Natural killer cell treated with Interleukin-12 subunit alpha and Interleukin-12 subunit beta and Interleukin-15 and Interleukin-18, amount 100 ng/mL, for 72 hours (primary cell): Measurements from ENCODE around the gene ATP5PD. TPM values are rescaled to one million over a fixed set of nuclear protein-coding genes. Genes with fewer than 3 reads are reported as not detected.

Experiments
- ATAC-seq, 2 donors: fragments of 150-1000 bp; cut with Tn5 transposase in 1 of 2; sonication (Bioruptor Pico), chemical (Tn5 transposase) in 1 of 2; 2 replicates each; pipeline ENCODE4 v1.10.0; 2021
- DNase-seq: peaks from one replicate; pipeline ENCODE4 v3.0.0; 2022; ENCODE audit warnings: low spot score
- H3K27ac Mint-ChIP-seq, 2 donors: 1 replicate in 1 of 2; 2 replicates in 1 of 2; pipeline ENCODE4 v1.8.0; 2022; ENCODE audit warnings: mixed read lengths in 2 of 2, mild to moderate bottlenecking in 1 of 2, moderate library complexity in 1 of 2
- H3K27me3 Mint-ChIP-seq, 2 donors: 1 replicate in 1 of 2; 2 replicates in 1 of 2; pipeline ENCODE4 v1.8.0; 2022; ENCODE audit warnings: mixed read lengths in 2 of 2
- H3K36me3 Mint-ChIP-seq: one replicate; pipeline ENCODE4 v1.8.0; 2022; ENCODE audit warnings: mixed read lengths
- H3K4me1 Mint-ChIP-seq, 2 donors: 1 replicate in 1 of 2; 2 replicates in 1 of 2; pipeline ENCODE4 v1.8.0; 2022; ENCODE audit warnings: low read depth in 2 of 2, mixed read lengths in 2 of 2, mild to moderate bottlenecking in 1 of 2
- H3K4me3 Mint-ChIP-seq: one replicate; pipeline ENCODE4 v1.8.0; 2022; ENCODE audit warnings: mixed read lengths
- H3K9me3 Mint-ChIP-seq: 2 replicates; pipeline ENCODE4 v1.8.0; 2022; ENCODE audit warnings: mixed read lengths
- total RNA-seq, 2 donors: library from RNA; stranded (reverse); gene quantifications; one replicate each; pipeline ENCODE4 v1.2.3, GENCODE V29; 2022

ATP5PD gene
- total RNA-seq, 2 donors from 2014 or later, result 153 to 187 TPM

DNA sequence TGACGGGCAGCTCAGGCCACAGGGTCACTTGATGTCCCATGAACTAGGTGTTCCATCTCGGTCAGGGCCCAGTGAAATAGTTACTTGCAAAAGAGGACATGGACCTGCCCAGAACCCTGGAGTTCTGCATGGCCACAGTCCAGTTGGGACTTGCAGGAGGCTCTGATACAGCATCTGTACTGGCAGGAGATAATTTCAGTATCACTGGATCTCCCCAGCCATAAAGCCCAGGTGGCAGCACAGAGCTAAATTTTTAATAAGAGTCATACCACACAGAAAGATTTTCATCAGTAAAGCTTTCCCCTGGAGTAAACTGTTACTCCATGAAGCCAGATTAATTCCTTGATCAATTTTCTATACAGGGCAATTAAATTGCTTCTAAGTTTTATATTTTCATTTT, 23.0 kb upstream of the ATP5PD start:
- Mint-ChIP-seq H3K4me1 (peaks cover 6 to 19% of the 10 kb centered on the region in 2 donors), H3K4me3 (no peak overlapping the region), H3K9me3 (no peaks in the 10 kb centered on the region), H3K27ac (no peak overlapping the region), H3K36me3 (no peaks in the 10 kb centered on the region), H3K27me3 (no peaks in the 10 kb centered on the region)
- DNase-seq (no peak), ATAC-seq (no peak)

DNA sequence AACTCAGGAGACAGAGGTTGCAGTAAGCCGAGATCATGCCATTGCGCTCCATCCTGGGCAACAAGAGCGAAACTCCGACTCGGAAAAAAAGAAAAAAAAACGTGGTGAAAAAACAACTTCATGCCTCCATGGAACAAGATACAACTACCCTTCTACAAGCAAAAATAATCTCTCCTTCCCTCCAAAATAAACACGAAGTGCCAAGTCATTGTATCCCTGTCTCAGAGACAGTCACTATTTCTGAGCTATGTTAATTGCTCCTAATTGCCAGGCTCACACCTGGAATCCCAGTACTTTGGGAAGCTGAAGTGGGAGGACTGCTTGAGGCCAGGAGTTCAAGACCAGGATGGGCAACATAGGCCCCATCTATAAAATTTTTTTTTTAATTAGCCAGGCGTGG, 22.0 kb upstream of the ATP5PD start:
- peaks cover 6 to 19% of the 10 kb centered on the region in 2 donors for H3K4me1 Mint-ChIP-seq
- no peak for ATAC-seq
- no peaks in the 10 kb centered on the region for H3K9me3 Mint-ChIP-seq
- DNase-seq, result no peak
- peaks cover 4% of the 10 kb centered on the region for H3K36me3 Mint-ChIP-seq
- H3K4me3 Mint-ChIP-seq, result no peak overlapping the region
- no peaks in the 10 kb centered on the region for H3K27me3 Mint-ChIP-seq
- no peak overlapping the region for H3K27ac Mint-ChIP-seq

GRCh38 chr17:75067856-75068255, 21.1 kb upstream of the ATP5PD start:
- DNase-seq, result no peak
- H3K4me1 Mint-ChIP-seq, result peaks cover 6 to 19% of the 10 kb centered on the region in 2 donors
- H3K9me3 Mint-ChIP-seq, result no peaks in the 10 kb centered on the region
- H3K27ac Mint-ChIP-seq, result no peak overlapping the region
- peak in 1 of 2 donors; percentile 71 for ATAC-seq
- H3K4me3 Mint-ChIP-seq, result no peak overlapping the region
- peaks cover 4% of the 10 kb centered on the region for H3K36me3 Mint-ChIP-seq
- no peaks in the 10 kb centered on the region for H3K27me3 Mint-ChIP-seq

GRCh38 chr17:75065562-75066151, 18.9 kb upstream of the ATP5PD start:
- Mint-ChIP-seq H3K36me3 (peaks cover 4% of the 10 kb centered on the region), H3K9me3 (no peaks in the 10 kb centered on the region), H3K4me1 (peaks cover 6 to 19% of the 10 kb centered on the region in 2 donors), H3K4me3 (no peak overlapping the region), H3K27ac (no peak overlapping the region), H3K27me3 (no peaks in the 10 kb centered on the region)
- DNase-seq (no peak), ATAC-seq (no peak)

DNA sequence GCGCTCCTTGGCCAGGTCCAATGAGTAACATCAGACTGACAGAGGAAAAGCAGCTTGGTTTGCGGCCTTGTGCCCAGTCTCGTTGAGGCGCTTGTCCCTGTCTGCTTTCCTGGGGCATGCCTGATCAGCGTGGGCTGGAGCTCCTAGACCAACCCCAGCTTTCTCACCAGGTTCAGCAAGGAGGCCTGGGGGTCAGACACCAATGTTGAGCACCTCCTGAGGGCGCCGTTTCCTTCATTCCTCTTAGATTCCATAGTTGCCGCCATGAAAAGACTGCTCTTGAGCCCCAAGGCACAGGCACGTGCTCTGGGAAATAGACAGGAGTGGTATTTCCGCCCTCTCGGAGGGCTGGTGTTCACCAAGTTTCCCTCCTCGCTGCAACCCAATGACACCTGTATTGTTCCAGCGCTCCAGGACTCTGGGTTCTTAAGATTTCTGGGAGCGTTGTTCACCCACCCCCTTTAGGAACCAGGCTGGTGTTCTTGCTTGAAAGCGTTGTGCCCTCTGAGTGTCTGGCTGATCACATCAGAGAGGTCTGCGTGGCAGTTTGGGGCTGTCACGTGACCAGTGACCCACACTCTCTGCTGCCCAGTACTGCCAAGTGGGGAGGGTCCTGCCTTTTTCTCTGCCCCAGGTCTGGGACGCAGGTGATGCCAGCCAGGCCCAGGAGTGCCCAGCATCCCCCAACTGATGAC, 18.2 kb upstream of the ATP5PD start:
- DNase-seq (no peak), ATAC-seq (no peak)
- Mint-ChIP-seq H3K27me3 (no peaks in the 10 kb centered on the region), H3K36me3 (peaks cover 4% of the 10 kb centered on the region), H3K4me3 (no peak overlapping the region), H3K27ac (no peak overlapping the region), H3K4me1 (peaks cover 6 to 19% of the 10 kb centered on the region in 2 donors), H3K9me3 (no peaks in the 10 kb centered on the region)

GRCh38 chr17:75064460-75064859, 17.7 kb upstream of the ATP5PD start:
- H3K27ac Mint-ChIP-seq, result no peak overlapping the region

GRCh38 chr17:75064040-75064439, 17.3 kb upstream of the ATP5PD start:
- Mint-ChIP-seq H3K9me3 (no peaks in the 10 kb centered on the region), H3K27ac (no peak overlapping the region), H3K27me3 (no peaks in the 10 kb centered on the region), H3K4me3 (no peak overlapping the region), H3K4me1 (peaks cover 6 to 19% of the 10 kb centered on the region in 2 donors), H3K36me3 (peaks cover 4% of the 10 kb centered on the region)
- DNase-seq, result no peak
- no peak for ATAC-seq

More at GRCh38 chr17:75064460-75064859, 17.7 kb upstream of the ATP5PD start:
- H3K27me3 Mint-ChIP-seq, result no peaks in the 10 kb centered on the region
- ATAC-seq (no peak), DNase-seq (no peak)
- no peak overlapping the region for H3K4me3 Mint-ChIP-seq
- H3K36me3 Mint-ChIP-seq, result peaks cover 4% of the 10 kb centered on the region
- peaks cover 6 to 19% of the 10 kb centered on the region in 2 donors for H3K4me1 Mint-ChIP-seq
- no peaks in the 10 kb centered on the region for H3K9me3 Mint-ChIP-seq

DNA sequence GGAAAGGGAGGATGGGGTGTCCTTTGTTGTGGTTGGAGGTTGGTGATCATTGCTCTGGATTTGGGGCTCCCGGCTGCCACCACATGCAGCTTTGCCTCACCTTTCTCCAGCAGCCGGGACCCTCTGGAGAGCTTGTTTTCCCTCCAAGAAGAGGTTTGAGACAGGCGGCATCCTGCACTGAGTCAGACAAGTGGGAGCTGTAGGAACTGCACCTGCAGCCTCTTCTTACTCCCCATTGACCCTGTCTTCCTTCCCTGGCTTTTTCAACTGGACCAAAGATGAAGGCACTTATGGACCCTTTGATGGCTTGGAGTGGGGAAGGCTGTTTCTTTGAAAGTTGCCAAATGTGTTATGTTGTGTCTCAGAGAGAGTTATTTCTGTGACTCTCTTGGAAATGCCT, 16.9 kb upstream of the ATP5PD start:
- DNase-seq (no peak), ATAC-seq (no peak)
- no peak overlapping the region for H3K27ac Mint-ChIP-seq
- peaks cover 4% of the 10 kb centered on the region for H3K36me3 Mint-ChIP-seq
- no peaks in the 10 kb centered on the region for H3K9me3 Mint-ChIP-seq
- peaks cover 6 to 19% of the 10 kb centered on the region in 2 donors for H3K4me1 Mint-ChIP-seq
- H3K27me3 Mint-ChIP-seq, result no peaks in the 10 kb centered on the region
- no peak overlapping the region for H3K4me3 Mint-ChIP-seq

GRCh38 chr17:75063201-75063600, 16.4 kb upstream of the ATP5PD start:
- Mint-ChIP-seq H3K27ac (no peak overlapping the region), H3K36me3 (peaks cover 4% of the 10 kb centered on the region), H3K9me3 (no peaks in the 10 kb centered on the region), H3K4me3 (no peak overlapping the region), H3K27me3 (no peaks in the 10 kb centered on the region), H3K4me1 (peaks cover 6 to 19% of the 10 kb centered on the region in 2 donors)
- ATAC-seq, result no peak
- no peak for DNase-seq

DNA sequence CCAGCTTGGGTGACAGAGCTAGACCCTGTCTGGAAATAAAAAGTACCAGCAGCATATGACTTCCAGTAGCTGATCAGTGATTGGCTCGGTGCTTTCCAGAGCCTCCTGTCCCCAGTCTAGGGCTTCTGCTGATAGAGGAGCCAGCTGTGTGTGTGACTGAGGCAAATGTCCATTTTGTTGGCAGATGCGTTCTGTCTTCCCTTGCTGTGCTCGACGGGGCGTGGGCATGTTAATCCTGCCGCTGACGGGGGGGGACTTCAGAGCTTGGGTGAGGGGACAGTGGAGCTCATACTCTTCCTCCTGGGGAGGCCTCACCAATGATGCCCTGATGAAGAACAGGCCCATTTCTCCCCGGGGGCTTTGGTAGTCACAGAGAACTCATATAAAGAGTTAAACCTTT, 14.8 kb upstream of the ATP5PD start:
- Mint-ChIP-seq H3K9me3 (no peaks in the 10 kb centered on the region), H3K36me3 (peaks cover 4% of the 10 kb centered on the region), H3K27me3 (no peaks in the 10 kb centered on the region), H3K4me3 (no peak overlapping the region), H3K4me1 (peaks cover 3 to 12% of the 10 kb centered on the region in 2 donors), H3K27ac (no peak overlapping the region)
- ATAC-seq, result no peak
- no peak for DNase-seq

GRCh38 chr17:75061055-75061438, 14.3 kb upstream of the ATP5PD start:
- H3K4me3 Mint-ChIP-seq, result no peak overlapping the region
- H3K27me3 Mint-ChIP-seq, result no peaks in the 10 kb centered on the region
- ATAC-seq (no peak), DNase-seq (no peak)
- H3K9me3 Mint-ChIP-seq, result no peaks in the 10 kb centered on the region
- peaks cover 4% of the 10 kb centered on the region for H3K36me3 Mint-ChIP-seq
- H3K4me1 Mint-ChIP-seq, result peaks cover 0 to 7% of the 10 kb centered on the region in 2 donors
- no peak overlapping the region for H3K27ac Mint-ChIP-seq

GRCh38 chr17:75060434-75061054, 13.8 kb upstream of the ATP5PD start:
- ATAC-seq (no peak), DNase-seq (no peak)
- Mint-ChIP-seq H3K4me1 (peaks cover 0 to 3% of the 10 kb centered on the region in 2 donors), H3K9me3 (no peaks in the 10 kb centered on the region), H3K36me3 (peaks cover 4% of the 10 kb centered on the region), H3K27me3 (no peaks in the 10 kb centered on the region), H3K27ac (no peak overlapping the region), H3K4me3 (no peak overlapping the region)

GRCh38 chr17:75059369-75060345, 12.9 kb upstream of the ATP5PD start:
- peak overlapping the region in 1 of 2 donors; percentile 31 for H3K27ac Mint-ChIP-seq
- H3K4me1 Mint-ChIP-seq, result no peaks in the 10 kb centered on the region
- H3K9me3 Mint-ChIP-seq, result no peaks in the 10 kb centered on the region
- H3K36me3 Mint-ChIP-seq, result peaks cover 4% of the 10 kb centered on the region
- DNase-seq (no peak), ATAC-seq (no peak)
- no peak overlapping the region for H3K4me3 Mint-ChIP-seq
- H3K27me3 Mint-ChIP-seq, result no peaks in the 10 kb centered on the region
